GM18507 (cell line): ENCODE measurements around the gene NOL4L.

Source experiments
- DNase-seq: peaks from one replicate; pipeline ENCODE4 v3.0.0; 2011; ENCODE audit warnings: low read depth; ENCODE audit not compliant: insufficient read length; ENCODE audit errors: extremely low spot score
- FAIRE-seq: peaks from 2 replicates; lab custom pipeline; 2011; peaks lifted over from hg19 to GRCh38; lab: Jason Lieb, UNC

Gene NOL4L

GRCh38 chr20:32553618-32554017 is 31.5 kb downstream of the NOL4L start:
- no peak for DNase-seq
- FAIRE-seq = no peak

DNA sequence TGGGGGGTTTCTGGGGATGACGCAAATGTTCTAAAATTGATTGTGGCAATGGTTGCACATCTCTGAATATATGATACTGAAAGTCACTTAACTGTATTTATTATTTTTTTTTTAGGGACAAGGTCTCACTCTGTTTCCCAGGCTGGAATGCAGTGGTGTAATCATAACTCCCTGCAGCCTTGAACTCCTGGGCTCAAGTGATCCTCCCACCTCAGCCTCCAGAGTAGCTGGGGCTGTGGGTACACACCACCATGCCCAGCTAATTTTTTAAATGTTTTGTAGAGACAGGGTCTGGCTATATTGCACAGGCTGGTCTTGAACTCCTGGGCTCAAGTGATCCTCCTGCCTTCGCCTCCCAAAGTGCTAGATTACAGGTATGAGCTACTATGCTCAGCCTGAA is 33.4 kb downstream of the NOL4L start:
- no peak for DNase-seq

GRCh38 chr20:32549842-32550241 is 35.3 kb downstream of the NOL4L start:
- FAIRE-seq = no peak
- no peak for DNase-seq

More for the DNA sequence above, 33.4 kb downstream of the NOL4L start:
- FAIRE-seq = no peak

- no peak for FAIRE-seq
- no peak for DNase-seq
These were observed 37.4 kb downstream of the NOL4L start for GRCh38 chr20:32547753-32548034.

- no peak for FAIRE-seq
- no peak for DNase-seq
These were observed 38.0 kb downstream of the NOL4L start for GRCh38 chr20:32546918-32547752.

GRCh38 chr20:32544893-32545840 is 40.0 kb downstream of the NOL4L start:
- no peak for FAIRE-seq
- DNase-seq = no peak

- DNase-seq = no peak
These were observed 40.8 kb downstream of the NOL4L start for GRCh38 chr20:32544260-32544722.

GRCh38 chr20:32543570-32544259 is 41.4 kb downstream of the NOL4L start:
- FAIRE-seq (no peak), DNase-seq (no peak)

More at GRCh38 chr20:32544260-32544722, 40.8 kb downstream of the NOL4L start:
- FAIRE-seq = no peak

- DNase-seq = no peak
- no peak for FAIRE-seq
These were observed 42.9 kb downstream of the NOL4L start for GRCh38 chr20:32542259-32542615.

DNA sequence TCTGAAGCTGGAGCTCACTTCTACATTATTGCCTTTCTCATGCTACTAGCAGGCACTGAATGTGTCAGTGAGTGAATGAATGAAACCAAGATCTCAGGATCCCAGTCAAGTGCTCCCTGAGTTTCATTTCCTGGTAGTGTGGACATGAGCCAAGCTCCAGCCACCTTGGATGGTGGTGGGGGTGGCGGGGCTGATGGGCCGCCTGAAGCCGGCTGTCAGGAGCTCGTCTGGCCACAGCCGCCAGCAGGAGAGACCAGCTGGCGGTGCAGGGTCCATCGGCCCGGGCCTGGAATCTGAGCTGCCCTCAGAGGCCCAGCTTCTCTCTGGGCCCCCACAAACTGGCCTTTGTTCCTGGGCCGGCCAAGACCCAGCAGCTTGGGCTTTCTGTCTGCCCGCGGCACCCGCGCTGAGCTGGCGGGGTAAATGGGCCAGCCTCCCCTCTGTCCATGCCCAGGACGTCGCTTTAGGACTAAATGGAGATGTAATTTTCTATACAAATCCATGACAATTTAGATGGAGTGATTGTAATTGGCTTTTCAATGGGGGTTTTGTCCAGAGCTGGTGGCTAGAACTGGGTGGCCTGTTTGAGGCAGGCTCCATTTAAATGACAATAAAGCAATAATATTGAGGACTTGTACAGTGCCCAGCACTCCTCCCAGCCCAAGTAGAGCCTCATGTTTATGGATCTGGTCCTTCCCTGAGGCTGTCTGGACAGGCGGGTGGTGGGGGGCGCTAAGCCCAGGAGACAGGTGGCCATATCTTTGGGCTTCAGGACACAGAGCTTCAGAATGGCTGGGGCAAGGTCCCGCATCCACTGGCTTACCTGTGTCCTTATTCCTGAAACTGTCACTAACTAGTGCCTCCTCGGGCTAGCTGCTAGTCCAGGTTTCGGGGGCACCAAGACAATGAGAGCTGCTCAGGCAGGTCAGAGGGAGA is 43.5 kb downstream of the NOL4L start:
- FAIRE-seq (no peak), DNase-seq (no peak)

DNA sequence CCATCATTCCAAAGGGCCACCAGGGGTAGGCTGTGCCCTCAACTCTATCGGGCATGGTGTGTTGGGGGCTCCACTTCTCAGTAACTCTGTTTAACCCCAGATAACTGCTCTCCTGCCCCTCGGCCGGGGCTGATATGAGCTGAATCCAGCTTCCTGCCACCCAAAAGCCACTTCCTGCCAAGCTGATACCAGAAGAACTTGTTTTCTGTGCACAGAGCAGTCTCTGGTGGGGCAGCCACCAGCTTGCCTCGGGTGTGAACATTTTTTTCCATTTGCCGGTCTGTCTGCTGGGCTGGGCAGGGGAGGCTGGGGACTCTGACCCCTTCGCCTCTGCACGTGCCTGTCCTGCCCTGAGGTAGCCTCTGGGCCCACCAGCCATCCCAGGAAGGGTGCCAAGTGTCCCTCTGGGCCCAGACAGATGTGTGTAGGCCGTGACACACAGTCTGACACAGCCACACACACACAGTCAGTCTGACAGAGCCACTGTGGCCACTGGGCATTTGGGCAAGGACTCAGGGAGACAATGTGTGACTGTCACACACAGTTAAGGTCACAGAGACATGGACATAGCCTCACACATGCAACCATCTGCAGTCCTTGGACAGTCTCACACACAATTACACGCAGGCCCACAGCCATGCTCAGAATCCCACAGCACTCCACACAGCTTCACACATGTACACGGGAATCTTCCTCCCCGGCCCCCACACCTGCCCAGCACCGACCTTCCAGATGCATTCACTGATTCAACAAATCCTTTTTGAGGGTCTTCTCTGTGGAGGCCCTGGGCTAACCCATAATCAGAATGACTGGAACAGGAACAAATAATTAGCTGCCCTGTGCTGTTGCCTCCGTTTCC is 45.1 kb downstream of the NOL4L start:
- FAIRE-seq = peak; percentile 86
- no peak for DNase-seq

DNA sequence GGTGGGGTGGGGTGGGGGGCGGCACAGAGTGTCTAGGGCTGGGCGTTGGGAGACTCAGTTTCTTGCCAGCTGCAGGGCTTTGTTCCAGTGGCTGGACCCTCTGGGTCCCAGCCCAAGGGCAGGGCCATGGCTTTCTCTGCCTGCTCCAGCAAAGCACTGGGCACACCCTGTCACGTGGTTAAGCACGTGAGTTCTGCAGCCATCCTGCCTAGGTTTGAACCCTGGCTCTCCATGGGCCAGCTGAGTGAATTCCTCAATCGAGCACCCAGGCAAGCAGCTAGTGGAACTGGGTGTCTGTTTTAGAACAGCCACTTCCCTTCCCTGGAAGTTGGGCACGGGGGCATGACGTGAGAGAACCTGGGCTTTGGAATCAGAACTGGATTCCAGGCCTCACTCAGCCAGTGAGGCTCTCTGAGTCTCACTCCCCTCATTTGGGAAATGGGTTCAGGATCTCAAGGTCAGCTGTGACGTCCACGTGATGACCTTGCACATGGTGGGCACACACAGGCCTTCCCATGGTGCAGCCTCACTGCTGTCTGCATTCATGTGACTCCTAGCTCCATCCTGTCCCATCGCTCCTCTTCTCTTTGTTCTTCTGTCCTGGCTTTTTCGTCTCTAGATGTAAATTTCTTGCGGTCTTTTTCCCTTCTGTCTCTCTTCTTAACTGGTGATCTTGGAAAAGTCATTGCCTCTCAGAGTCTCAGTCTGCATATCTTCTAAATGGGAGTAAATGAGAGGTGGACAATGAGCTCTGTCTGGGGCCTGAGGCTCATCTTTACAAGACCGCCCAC is 45.9 kb downstream of the NOL4L start:
- DNase-seq = no peak
- FAIRE-seq = no peak

DNA sequence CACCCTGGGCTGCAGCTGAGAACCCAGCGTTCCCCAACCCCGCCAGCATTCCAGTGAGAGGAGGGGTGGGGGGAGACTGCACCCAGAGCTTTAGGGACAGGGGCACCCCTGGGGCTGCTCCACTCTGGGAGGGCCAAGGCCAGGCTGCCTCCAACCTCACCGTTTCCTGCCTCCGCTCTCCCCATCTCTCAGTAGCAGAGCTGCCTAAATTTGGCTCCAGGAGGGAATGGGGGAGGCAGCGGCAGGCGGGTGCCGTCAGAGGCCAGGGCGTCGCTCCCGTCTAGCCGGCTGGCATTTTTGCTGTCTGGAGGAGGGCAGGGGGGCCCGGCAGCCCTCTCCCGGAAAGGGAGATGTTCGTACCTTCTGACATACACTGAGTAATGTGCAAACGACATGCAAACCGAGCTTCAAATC is 46.6 kb downstream of the NOL4L start:
- DNase-seq = no peak
- FAIRE-seq = no peak

DNA sequence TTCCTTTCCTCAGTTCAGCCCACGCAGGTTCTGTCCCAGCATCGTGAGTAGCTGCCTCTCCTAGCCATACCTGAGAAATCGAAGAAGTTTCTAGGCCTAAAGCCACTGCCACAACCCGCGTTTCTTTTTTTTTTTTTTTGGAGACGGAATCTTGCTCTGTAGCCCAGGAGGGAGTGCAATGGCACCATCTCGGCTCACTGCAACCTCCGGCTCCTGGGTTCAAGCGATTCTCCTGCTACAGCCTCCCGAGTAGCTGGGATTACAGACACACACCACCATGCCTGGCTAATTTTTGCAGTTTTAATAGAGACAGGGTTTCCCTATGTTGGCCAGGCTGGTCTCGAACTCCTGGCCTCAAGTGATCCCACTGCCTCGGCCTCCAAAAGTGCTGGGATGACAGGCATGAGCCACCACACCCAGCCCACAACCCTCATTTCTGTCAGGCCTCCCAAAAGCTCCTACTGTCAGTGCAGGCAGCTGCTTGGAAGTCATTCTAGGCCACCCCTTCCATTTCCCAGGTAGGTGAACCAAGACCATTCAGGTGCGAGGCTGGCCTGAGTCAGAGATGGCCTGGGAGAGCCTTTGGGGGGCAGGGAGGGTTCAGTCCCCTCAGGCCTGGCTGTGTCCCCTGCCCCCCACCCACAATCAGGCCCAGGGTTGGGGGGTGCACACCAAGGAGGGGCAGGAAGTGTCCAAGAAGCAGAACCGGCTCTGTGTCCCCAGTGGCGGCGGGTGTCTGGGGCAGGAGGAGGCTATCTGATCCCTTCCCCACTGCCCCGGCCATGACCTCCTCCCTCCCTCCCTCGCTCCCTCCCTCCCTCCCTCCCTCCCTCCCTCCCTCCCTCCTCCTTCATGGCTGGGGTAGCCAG is 47.2 kb downstream of the NOL4L start:
- FAIRE-seq (no peak), DNase-seq (no peak)

DNA sequence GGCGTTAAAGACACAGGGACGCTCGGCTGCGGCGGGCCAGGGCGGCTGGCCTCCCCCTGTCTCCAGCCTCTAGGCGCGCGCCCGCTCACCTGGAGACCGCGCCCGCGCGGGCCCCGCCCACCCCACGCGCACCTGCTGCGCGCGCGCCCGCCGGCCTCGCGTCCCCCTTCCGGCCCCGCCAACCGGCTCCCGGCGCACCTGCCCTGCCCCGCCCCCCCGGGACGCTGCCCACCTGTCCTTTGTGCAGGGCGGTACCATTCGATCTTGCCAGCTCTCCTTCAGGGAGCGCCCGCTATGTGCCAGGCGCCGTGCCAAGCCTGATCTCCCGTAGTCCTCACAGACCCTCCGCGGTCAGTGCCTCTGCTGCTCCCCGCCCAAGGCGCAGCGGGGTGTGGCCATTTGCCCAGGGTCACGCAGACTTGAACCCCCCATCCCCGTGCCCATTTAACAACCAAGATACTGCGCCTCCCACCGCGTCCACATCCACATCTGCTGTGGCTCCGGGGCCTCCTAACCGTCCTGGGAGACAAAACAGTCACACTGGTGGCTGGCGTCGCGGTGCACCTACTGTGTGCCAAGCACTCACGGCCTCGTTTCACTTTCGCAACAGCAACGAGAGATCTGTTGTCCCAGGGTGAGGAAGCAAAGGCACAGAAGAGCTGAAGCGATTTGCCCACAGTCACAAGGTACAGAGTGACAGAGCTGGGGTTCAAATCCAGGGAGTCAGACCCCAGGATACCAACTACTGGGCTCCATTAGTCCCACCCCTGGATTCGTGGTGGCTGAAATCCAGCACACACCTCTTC is 48.1 kb downstream of the NOL4L start:
- DNase-seq (no peak), FAIRE-seq (no peak)
